Liver (tissue), 9 donors: ENCODE data around the gene APOA1. TPM values are rescaled to one million over a fixed set of nuclear protein-coding genes. Genes with fewer than 3 reads are reported as not detected.

Experiments used
- DNase-seq: peaks from one replicate; pipeline ENCODE4 v3.0.0-alpha.2; 2017; ENCODE audit warnings: low spot score
- H3K27ac ChIP-seq, 2 donors: one replicate each; pipeline ENCODE4 v1.7.0; 2013; ENCODE audit warnings: inconsistent platforms in 2 of 2, low read length in 2 of 2, control low read depth in 1 of 2, low read depth in 1 of 2, mild to moderate bottlenecking in 1 of 2
- H3K27me3 ChIP-seq, 4 donors: one replicate each; pipeline versions ENCODE4 v1.6.1 to v1.7.0; 2013; ENCODE audit warnings: low read length in 3 of 4, inconsistent platforms in 1 of 4, mild to moderate bottlenecking in 1 of 4, moderate library complexity in 1 of 4; ENCODE audit not compliant: control insufficient read depth in 4 of 4, insufficient read depth in 4 of 4
- H3K36me3 ChIP-seq, 4 donors: one replicate each; pipeline versions ENCODE4 v1.6.1 to v1.7.0; 2013; ENCODE audit warnings: low read length in 3 of 4, mild to moderate bottlenecking in 3 of 4, low read depth in 1 of 4, moderate library complexity in 1 of 4; ENCODE audit not compliant: control insufficient read depth in 4 of 4, insufficient read depth in 3 of 4
- H3K4me1 ChIP-seq, 4 donors: one replicate each; pipeline versions ENCODE4 v1.6.1 to v1.7.0; 2013; ENCODE audit warnings: low read length in 3 of 4, mild to moderate bottlenecking in 3 of 4, moderate library complexity in 1 of 4; ENCODE audit not compliant: control insufficient read depth in 4 of 4, insufficient read depth in 4 of 4
- H3K4me3 ChIP-seq, 3 donors: one replicate each; pipeline versions ENCODE4 v1.6.1 to v1.7.0; 2013; ENCODE audit warnings: low read length in 3 of 3, control low read depth in 1 of 3, low read depth in 1 of 3, mild to moderate bottlenecking in 1 of 3
- H3K9ac ChIP-seq, 2 donors: one replicate each; pipeline ENCODE4 v1.7.0; 2013; ENCODE audit warnings: low read length in 2 of 2, mild to moderate bottlenecking in 2 of 2, moderate library complexity in 2 of 2, control low read depth in 1 of 2, low read depth in 1 of 2
- H3K9me3 ChIP-seq, 4 donors: one replicate each; pipeline versions ENCODE4 v1.6.1 to v1.7.0; 2013; ENCODE audit warnings: low read length in 3 of 4; ENCODE audit not compliant: control insufficient read depth in 4 of 4
- EGR1 ChIP-seq, 2 donors: IDR thresholded peaks; 2 replicates each; pipeline ENCODE4 v1.6.1; 2016 to 2018; ENCODE audit warnings: antibody characterized with exemption in 2 of 2, low read depth in 2 of 2
- FOXA1 ChIP-seq: IDR thresholded peaks from 2 replicates; pipeline ENCODE4 v1.6.1; 2016; ENCODE audit warnings: antibody characterized with exemption
- FOXA2 ChIP-seq: IDR thresholded peaks from 2 replicates; pipeline ENCODE4 v1.6.1; 2016; ENCODE audit warnings: antibody characterized with exemption
- GABPA ChIP-seq, 2 donors: IDR thresholded peaks in 1 of 2; conservative IDR thresholded peaks in 1 of 2; 2 replicates each; pipeline ENCODE4 v1.6.1; 2016; ENCODE audit warnings: antibody characterized with exemption in 2 of 2, mild to moderate bottlenecking in 1 of 2, moderate library complexity in 1 of 2
- HNF4A ChIP-seq, 2 donors: conservative IDR thresholded peaks; 2 replicates each; pipeline ENCODE4 v1.6.1; 2016; ENCODE audit warnings: antibody characterized with exemption in 2 of 2, mild to moderate bottlenecking in 2 of 2
- HNF4G ChIP-seq: IDR thresholded peaks from 2 replicates; pipeline ENCODE4 v1.6.1; 2016; ENCODE audit warnings: antibody characterized with exemption
- JUND ChIP-seq, 2 donors: IDR thresholded peaks; 2 replicates each; pipeline ENCODE4 v1.6.1; 2016; ENCODE audit warnings: antibody characterized with exemption in 2 of 2
- NR2F2 ChIP-seq: IDR thresholded peaks from 2 replicates; pipeline ENCODE4 v1.6.1; 2016; ENCODE audit warnings: antibody characterized with exemption
- RAD21 ChIP-seq, 2 donors: IDR thresholded peaks; 2 replicates each; pipeline ENCODE4 v1.6.1; 2016; ENCODE audit warnings: antibody characterized with exemption in 2 of 2, mild to moderate bottlenecking in 2 of 2
- RXRA ChIP-seq, 2 donors: IDR thresholded peaks; 2 replicates each; pipeline ENCODE4 v1.6.1; 2017 to 2018; ENCODE audit warnings: antibody characterized with exemption in 2 of 2, mild to moderate bottlenecking in 1 of 2
- SP1 ChIP-seq: IDR thresholded peaks from 2 replicates; pipeline ENCODE4 v1.6.1; 2018; ENCODE audit warnings: antibody characterized with exemption, mild to moderate bottlenecking
- TAF1 ChIP-seq: conservative IDR thresholded peaks from 2 replicates; pipeline ENCODE4 v1.6.1; 2016; ENCODE audit warnings: antibody characterized with exemption, mild to moderate bottlenecking
- YY1 ChIP-seq: IDR thresholded peaks from 2 replicates; pipeline ENCODE4 v1.6.1; 2016; ENCODE audit warnings: antibody characterized with exemption, mild to moderate bottlenecking
- WGBS: extraction: QIAGEN DNeasy Blood & Tissue Kit; methylation state at CpG from one replicate; pipeline ENCODE4 v1.1.7; 2013; 5-methylcytosine and 5-hydroxymethylcytosine counted together
- polyA plus RNA-seq, 2 donors: library from polyadenylated mRNA; stranded (reverse) in 1 of 2; unstranded in 1 of 2; fragments of 200-250 nt in 1 of 2; fragments of >200 nt in 1 of 2; fragmentation: Nextera tagmentation in 1 of 2; extraction: Ambion mirVana in 1 of 2; gene quantifications; one replicate each; pipeline versions ENCODE4 v1.2.1 to v1.2.3, GENCODE V29; 2013 to 2015
- total RNA-seq, 2 donors: library from RNA; depleted of rRNA; stranded (reverse); fragments of >200 nt; gene quantifications; one replicate each; pipeline ENCODE4 v1.2.3, GENCODE V29; 2014
- TF ChIP-seq, protein P1 (sequence below): IDR thresholded peaks from 2 replicates; pipeline ENCODE4 v1.6.1; 2016; ENCODE audit warnings: antibody characterized with exemption, mild to moderate bottlenecking
- TF ChIP-seq, protein P2 (sequence below): IDR thresholded peaks from 2 replicates; pipeline ENCODE4 v1.6.1; 2016; ENCODE audit warnings: antibody characterized with exemption
- TF ChIP-seq, protein P3 (sequence below): IDR thresholded peaks from 2 replicates; pipeline ENCODE4 v1.6.1; 2016; ENCODE audit warnings: antibody characterized with exemption
- TF ChIP-seq, protein P4 (sequence below): fragments of 150-350 bp; IDR thresholded peaks from 2 replicates; pipeline ENCODE4 v1.5.1; 2017; ENCODE audit warnings: improper control_type of control experiment, low read depth, low read length; ENCODE audit not compliant: missing input control
- TF ChIP-seq, protein P5 (sequence below): IDR thresholded peaks from 2 replicates; pipeline ENCODE4 v1.6.1; 2016; ENCODE audit warnings: antibody characterized with exemption
- donor health status: healthy.
- donor health status: healthy.
- donor health status: healthy.
- donor health status: healthy.
- donor health status: healthy.

Gene APOA1
- total RNA-seq (1,000 to 10,000 TPM; 4,271 to 5,120 TPM), polyA plus RNA-seq (over 10,000 TPM; 12,059 to 17,093 TPM)

GRCh38 chr11:116837231-116838091 is at the start of gene APOA1:
APOA1 (minus strand) TSS chr11:116837622; CDS start chr11:116837387, 235 bp downstream.
- no peaks in the 10 kb centered on the region for H3K36me3 ChIP-seq
- no peak for TF ChIP-seq FOXA1
- TF ChIP-seq, protein P1, sequence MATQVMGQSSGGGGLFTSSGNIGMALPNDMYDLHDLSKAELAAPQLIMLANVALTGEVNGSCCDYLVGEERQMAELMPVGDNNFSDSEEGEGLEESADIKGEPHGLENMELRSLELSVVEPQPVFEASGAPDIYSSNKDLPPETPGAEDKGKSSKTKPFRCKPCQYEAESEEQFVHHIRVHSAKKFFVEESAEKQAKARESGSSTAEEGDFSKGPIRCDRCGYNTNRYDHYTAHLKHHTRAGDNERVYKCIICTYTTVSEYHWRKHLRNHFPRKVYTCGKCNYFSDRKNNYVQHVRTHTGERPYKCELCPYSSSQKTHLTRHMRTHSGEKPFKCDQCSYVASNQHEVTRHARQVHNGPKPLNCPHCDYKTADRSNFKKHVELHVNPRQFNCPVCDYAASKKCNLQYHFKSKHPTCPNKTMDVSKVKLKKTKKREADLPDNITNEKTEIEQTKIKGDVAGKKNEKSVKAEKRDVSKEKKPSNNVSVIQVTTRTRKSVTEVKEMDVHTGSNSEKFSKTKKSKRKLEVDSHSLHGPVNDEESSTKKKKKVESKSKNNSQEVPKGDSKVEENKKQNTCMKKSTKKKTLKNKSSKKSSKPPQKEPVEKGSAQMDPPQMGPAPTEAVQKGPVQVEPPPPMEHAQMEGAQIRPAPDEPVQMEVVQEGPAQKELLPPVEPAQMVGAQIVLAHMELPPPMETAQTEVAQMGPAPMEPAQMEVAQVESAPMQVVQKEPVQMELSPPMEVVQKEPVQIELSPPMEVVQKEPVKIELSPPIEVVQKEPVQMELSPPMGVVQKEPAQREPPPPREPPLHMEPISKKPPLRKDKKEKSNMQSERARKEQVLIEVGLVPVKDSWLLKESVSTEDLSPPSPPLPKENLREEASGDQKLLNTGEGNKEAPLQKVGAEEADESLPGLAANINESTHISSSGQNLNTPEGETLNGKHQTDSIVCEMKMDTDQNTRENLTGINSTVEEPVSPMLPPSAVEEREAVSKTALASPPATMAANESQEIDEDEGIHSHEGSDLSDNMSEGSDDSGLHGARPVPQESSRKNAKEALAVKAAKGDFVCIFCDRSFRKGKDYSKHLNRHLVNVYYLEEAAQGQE, result peak; percentile 92
- no peak for TF ChIP-seq FOXA2
- TF ChIP-seq HNF4A (conservative IDR thresholded peaks at IDR 0.05), result peak; percentile 88 to 93
- TF ChIP-seq, protein P2, sequence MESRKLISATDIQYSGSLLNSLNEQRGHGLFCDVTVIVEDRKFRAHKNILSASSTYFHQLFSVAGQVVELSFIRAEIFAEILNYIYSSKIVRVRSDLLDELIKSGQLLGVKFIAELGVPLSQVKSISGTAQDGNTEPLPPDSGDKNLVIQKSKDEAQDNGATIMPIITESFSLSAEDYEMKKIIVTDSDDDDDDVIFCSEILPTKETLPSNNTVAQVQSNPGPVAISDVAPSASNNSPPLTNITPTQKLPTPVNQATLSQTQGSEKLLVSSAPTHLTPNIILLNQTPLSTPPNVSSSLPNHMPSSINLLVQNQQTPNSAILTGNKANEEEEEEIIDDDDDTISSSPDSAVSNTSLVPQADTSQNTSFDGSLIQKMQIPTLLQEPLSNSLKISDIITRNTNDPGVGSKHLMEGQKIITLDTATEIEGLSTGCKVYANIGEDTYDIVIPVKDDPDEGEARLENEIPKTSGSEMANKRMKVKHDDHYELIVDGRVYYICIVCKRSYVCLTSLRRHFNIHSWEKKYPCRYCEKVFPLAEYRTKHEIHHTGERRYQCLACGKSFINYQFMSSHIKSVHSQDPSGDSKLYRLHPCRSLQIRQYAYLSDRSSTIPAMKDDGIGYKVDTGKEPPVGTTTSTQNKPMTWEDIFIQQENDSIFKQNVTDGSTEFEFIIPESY, result no peak
- TF ChIP-seq RXRA (IDR thresholded peaks at IDR 0.05), result peak; percentile 88 to 93
- TF ChIP-seq TAF1, result peak; percentile 97
- TF ChIP-seq, protein P3, sequence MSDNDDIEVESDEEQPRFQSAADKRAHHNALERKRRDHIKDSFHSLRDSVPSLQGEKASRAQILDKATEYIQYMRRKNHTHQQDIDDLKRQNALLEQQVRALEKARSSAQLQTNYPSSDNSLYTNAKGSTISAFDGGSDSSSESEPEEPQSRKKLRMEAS, result peak; percentile 60
- peak; percentile 23 for TF ChIP-seq HNF4G
- TF ChIP-seq JUND (IDR thresholded peaks at IDR 0.05), result peak in 1 of 2 donors; percentile 15
- peak; percentile 63 for TF ChIP-seq NR2F2
- TF ChIP-seq EGR1 (IDR thresholded peaks at IDR 0.05; ENCODE audit: low read depth in 2 of 2), result peak; percentile 81 to 89
- peak; percentile 49 to 68 for TF ChIP-seq RAD21 (IDR thresholded peaks at IDR 0.05)
- TF ChIP-seq, protein P4, sequence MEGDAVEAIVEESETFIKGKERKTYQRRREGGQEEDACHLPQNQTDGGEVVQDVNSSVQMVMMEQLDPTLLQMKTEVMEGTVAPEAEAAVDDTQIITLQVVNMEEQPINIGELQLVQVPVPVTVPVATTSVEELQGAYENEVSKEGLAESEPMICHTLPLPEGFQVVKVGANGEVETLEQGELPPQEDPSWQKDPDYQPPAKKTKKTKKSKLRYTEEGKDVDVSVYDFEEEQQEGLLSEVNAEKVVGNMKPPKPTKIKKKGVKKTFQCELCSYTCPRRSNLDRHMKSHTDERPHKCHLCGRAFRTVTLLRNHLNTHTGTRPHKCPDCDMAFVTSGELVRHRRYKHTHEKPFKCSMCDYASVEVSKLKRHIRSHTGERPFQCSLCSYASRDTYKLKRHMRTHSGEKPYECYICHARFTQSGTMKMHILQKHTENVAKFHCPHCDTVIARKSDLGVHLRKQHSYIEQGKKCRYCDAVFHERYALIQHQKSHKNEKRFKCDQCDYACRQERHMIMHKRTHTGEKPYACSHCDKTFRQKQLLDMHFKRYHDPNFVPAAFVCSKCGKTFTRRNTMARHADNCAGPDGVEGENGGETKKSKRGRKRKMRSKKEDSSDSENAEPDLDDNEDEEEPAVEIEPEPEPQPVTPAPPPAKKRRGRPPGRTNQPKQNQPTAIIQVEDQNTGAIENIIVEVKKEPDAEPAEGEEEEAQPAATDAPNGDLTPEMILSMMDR, result no peak
- TF ChIP-seq YY1, result peak; percentile 86
- TF ChIP-seq, protein P5, sequence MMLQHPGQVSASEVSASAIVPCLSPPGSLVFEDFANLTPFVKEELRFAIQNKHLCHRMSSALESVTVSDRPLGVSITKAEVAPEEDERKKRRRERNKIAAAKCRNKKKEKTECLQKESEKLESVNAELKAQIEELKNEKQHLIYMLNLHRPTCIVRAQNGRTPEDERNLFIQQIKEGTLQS, result peak; percentile 52
- peak; percentile 88 for TF ChIP-seq SP1
- no peak for TF ChIP-seq GABPA (IDR thresholded peaks at IDR 0.05 in 1 of 2, conservative IDR thresholded peaks at IDR 0.05 in 1 of 2)
- H3K27me3 ChIP-seq, result no peaks in the 10 kb centered on the region
- WGBS, result 33% methylated on average over 19 of the region's 19 CpGs
- H3K27ac ChIP-seq, result peak within 1 kb of the TSS; percentile 86 to 94
- no peaks in the 10 kb centered on the region for H3K9me3 ChIP-seq
- peak; percentile 76 for DNase-seq
- peak within 1 kb of the TSS; percentile 48 to 81 for H3K9ac ChIP-seq
- H3K4me1 ChIP-seq, result peaks cover 21 to 82% (median 51%) of the 10 kb centered on the region in 4 donors
- H3K4me3 ChIP-seq, result peak within 1 kb of the TSS; percentile 58 to 73 (median 59)
